HL-60 (cell line): ENCODE data around the gene FZD4.

Experiments
- CTCF ChIP-seq: IDR thresholded peaks from one replicate; pipeline ENCODE4 v1.5.1; 2011; ENCODE audit warnings: low read length, control low read depth, inconsistent platforms; ENCODE audit not compliant: insufficient read depth
- GABPA ChIP-seq: IDR thresholded peaks from 2 replicates; pipeline ENCODE4 v1.6.1; 2012; ENCODE audit warnings: low read depth
- POLR2AphosphoS5 ChIP-seq: IDR thresholded peaks from 2 replicates; pipeline ENCODE4 v1.6.1; 2012; ENCODE audit warnings: low read depth
- REST ChIP-seq: IDR thresholded peaks from 2 replicates; pipeline ENCODE4 v1.6.1; 2012; ENCODE audit warnings: low read depth; ENCODE audit not compliant: insufficient replicate concordance

GRCh38 chr11:86914865-86915519, 40.2 kb downstream of the FZD4 start:
- no peak for TF ChIP-seq CTCF
- TF ChIP-seq POLR2AphosphoS5, result no peak
- TF ChIP-seq REST, result no peak
- no peak for TF ChIP-seq GABPA
